GM21360 (cell line): ENCODE measurements around the gene PPFIA4.

Experiments used
- ATAC-seq: cut with Tn5 transposase; IDR thresholded peaks from one replicate; pipeline ENCODE4 v1.9.1; 2021; ENCODE audit warnings: mild to moderate bottlenecking, moderate library complexity; ENCODE audit not compliant: unreplicated experiment

Gene PPFIA4

DNA sequence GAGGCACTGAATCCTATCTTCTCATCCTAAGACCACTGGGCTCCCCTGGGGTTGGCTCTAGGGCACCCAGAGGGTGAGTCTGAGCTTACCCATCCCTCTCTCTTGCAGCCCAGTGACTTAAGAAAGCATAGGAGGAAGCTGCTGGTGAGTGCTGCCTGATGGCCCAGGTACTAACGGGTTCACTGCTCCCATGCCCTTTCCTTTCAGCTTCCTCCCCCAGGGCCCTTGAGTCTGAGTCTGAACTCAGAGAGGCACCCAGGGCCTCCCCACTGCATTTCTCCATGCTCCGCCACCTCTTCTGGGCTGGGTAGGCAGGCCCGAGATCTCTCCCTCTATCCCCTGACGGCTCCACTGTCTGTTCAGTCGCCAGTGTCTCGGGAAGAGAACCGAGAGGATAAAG, 29.7 kb downstream of the PPFIA4 start:
- no peak for ATAC-seq

DNA sequence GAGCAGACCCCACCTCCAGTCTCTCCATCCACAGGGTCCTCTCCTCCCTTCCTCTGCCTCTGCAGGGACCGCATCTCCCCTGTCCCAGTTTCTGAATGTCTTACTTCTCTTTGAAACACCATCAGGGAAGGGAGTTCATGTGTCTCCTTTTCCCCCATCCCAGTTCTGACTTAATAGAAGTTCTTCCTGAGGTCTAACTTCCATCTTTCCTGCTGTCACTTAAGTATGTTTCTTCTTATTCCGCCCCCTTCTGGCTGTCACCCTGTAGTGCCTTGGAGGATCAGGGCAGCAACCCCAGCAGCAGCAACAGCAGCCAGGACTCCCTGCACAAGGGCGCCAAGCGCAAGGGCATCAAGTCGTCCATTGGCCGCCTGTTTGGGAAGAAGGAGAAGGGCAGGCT, 30.2 kb downstream of the PPFIA4 start:
- no peak for ATAC-seq

DNA sequence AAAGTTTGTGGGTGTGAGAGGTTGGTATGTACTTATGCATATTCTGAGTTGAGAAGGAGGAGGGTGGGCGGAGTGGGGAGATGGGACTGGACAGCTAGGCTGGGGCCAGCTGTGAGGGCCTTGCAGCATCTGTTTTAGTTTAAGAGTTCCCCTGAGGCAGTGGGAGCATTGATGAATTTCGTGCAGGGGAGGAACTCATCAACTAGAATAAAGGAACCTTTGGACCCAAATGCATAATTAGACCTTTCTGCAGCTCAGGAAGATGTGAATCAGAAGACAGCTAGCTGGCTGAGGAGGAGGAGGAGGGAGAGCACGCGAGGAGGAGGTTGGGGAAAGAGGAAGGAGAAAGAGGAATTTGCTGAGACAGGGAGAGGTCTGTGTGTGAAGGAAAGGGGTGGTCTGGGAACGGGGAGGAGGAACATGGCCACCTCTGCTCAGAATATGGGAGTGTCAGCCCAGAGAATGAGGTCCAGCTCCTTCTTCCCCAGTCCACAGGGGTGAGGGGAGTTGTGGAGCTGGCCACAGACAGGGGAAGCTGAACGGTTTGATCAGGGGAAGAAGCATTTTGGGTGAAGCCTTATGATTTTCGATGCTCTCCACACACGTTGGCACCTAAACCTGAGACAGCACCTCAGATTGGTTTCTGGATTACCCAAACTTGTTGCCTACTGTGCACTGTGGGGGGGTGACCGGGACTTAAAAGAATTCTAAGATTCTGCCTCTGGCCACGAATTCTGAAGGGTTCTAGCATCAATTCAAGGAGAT, 31.8 kb downstream of the PPFIA4 start:
- ATAC-seq = no peak

DNA sequence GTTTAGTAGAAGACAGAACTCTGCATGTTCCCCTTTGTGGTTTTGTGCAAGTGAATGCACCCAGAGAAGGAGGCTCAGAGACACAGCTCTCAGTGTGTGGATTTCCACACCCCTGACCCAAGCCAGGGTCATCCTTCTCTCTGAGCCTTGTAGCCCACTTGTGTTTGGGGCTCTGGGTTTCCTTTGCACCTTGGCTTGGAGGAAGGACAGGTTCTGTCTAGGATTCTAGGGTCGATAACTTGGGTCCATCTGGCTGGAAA, 32.3 kb downstream of the PPFIA4 start:
- no peak for ATAC-seq

DNA sequence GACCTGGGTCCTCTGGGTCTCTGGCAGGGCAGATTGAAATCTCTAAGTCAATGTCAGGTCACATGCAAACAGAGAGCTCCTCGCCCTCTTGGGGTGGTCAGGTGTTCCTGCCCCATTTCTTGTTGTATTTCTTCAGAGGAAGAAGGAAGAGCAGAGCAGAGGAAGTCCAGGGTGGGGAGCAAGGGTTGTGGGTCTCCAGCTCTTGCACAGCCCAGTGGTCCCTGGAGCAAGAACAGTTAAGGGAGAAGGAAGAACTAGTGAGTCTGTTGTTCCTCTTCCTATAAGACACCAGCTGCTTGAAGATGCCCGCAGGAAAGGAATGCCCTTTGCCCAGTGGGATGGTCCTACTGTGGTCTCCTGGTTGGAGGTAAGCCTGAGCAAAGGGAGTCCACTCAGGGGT, 33.2 kb downstream of the PPFIA4 start:
- no peak for ATAC-seq

DNA sequence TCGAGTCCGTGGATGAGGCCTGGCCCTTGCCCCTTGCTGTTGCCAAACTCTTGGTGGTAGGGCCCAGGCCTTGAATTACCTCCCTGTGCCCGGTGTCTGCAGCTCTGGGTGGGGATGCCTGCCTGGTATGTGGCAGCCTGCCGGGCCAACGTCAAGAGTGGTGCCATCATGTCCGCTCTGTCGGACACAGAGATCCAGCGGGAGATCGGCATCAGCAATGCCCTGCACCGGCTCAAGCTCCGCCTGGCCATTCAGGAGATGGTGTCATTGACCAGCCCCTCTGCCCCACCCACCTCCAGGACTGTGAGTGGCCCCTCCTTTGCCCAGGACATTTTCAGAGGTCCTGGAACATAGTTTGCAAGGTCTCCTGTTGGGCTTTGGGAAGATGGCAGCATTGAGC, 33.8 kb downstream of the PPFIA4 start:
- ATAC-seq = no peak

DNA sequence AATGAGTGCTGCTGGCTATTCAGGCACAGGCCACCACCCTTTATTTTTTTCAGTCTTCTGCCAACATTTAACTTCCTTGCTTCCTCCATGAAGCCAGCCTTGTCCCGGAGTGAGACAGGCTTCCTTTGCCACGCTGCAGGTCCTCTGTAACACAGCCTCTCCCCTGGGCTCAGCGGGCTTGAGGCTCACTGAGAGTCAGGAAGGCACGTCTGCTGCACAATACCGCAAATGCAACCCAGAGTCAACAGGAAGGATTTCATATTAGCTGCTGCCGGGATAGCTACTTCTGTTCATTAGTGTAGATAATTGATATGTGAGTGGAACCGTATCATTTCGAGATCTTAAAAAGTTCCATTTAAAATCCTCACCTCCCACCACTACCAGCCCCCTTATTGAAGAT, 37.0 kb downstream of the PPFIA4 start:
- ATAC-seq = no peak

DNA sequence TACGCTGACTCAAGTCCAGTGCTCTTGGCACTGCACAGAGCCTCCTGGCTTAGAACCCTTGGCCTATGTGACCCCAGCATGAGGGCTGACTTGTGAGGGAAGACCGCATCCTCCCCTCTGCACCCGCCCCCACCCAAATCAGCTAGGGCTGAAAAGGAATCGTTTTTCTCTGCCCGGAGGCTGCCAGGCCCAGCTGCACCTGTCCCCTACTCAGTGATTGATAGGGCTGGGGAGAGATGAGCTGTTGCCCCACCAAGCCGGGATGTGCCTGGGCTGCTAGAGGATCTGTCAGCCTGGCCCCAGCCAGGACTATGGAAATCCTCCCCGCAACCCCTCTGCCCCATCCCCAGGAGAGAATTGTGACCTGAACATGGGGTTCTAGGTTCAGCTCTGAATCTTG, 38.9 kb downstream of the PPFIA4 start:
- no peak for ATAC-seq

DNA sequence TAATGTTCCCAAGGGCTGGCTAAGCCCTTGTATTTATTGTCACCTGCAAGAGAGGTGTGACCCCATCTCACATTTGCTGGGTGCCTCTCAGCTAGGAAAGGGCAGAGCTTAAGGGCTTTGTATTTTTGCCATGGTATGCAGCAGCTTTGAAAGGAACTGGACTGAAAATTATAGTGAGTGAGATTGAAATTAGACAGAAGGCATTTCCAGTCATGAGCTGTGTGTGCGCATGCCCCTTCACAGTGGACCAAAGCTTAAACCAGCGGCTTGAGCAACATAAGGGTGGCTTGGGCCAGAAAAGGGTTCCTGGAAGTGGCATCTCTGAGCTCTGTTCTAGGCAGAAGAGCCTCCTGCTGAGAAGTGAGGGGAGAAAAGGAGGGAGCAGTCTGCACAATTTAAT, 39.7 kb downstream of the PPFIA4 start:
- ATAC-seq = no peak

DNA sequence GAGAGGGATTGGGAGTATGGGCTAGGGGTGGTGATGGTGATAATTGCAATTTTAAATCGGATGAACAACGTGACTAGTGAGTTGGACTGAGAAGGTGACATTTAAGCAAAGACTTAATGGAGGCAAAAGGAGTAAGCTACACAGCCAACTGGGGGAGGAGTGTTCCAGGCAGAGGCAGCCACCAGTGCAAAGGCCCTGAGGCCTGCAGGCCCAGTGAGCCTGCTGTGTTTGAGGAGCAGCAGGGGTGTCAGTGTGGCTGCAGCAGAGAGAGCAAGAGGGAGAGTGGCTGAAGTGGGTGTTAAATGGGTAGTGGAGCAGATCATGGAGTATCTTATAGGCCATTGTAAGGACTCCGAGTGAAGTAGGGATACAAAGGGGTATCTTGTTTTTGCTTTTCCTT, 40.7 kb downstream of the PPFIA4 start:
- no peak for ATAC-seq

DNA sequence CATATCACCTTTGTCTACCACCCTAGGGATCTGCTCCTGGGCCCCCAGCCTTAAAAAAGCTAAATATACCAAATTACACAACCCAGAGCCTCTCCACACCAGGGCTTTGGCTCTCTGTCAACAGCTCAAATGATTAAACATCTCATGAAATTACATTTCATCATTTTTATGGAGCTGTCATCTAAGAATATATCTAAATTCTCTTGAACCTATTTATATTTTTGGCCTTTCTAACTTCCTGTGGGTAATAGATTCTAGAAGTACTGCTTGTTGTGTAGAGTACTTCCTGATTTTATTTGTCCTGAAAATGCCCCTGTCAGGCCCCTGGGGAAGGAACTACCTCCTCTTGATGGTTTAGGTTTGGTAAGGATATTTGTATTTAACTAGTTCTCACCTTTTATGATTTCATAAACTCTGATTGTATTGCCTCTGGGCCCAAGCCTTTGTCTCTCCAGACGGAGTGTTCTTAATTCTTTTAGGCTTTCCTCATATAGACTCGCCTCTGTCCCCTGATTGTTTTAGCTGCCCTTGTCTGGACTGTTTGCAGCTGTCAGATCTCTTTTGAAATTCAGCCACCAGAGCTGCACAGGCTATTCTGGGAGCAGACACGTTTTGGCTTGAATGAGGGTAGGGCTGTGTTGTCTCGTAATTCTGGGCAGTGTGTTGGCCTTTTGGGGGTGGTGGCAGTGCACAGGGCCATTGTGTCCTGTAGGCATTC, 42.9 kb downstream of the PPFIA4 start:
- no peak for ATAC-seq

DNA sequence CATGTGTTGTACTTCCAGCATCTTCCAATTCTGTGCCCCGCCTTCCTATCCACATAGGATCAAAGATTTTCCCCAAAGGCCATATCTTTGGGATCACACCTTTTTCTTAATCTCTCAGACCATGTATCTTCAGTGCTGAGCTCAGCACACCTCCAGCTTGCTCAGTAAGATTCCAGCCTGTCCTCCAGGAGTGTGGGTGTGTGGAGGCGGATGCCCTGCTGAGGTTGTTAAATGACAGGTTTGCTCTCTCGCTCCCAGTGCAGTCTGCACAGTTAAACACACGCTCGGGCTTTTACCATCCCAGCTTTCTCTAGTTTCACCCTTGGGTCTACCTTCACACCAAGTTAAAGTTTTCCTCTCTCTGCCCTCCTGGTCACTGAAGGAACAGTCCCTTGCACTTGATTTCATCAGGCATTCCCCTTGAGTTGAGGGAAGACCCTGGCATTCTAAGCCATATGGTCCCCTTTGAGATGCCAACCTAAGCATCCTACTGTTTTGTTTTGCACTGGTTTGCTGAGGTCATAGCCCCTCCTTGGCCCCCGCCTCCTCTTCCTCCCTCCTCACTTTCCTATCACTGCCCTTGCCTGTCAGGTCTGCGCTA, 45.8 kb downstream of the PPFIA4 start:
- no peak for ATAC-seq

DNA sequence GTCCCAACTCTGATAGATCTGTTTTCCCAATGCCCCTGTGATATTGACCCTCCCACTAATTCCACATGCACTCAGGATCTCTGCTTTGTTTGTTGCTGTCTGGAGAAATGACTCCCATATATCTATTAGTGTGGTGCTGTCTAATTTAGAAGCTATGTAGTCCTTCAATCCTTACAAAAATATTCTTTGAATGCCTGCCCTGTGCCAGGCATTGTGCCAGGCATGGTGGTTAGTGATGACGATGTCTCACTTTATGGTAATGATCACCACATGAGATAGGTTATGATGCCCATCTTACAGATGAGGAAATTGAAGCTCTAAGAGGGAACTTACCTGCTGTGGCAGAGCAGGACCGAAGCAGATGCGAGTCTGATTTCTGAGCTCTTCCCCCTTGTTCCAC, 46.6 kb downstream of the PPFIA4 start:
- no peak for ATAC-seq

DNA sequence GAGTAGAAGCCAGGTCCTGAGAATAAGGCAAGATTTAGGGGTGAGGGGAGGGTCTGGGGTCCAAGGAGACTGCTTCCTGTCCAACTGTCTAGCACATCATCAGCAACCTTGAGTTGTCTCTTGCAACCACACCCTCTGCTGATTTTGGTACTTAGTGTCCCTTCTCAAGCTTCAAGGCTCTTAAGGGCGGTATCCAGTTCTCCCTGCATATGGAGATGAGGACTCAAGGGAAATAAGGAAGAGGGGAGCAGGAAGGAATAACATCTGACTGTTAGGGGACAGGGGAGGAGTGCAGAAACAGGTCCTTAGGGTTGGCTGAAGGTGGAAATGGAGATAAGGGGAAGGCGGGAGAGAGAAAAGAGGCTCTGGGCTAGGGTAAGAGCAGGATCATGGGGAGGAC, 47.2 kb downstream of the PPFIA4 start:
- no peak for ATAC-seq

DNA sequence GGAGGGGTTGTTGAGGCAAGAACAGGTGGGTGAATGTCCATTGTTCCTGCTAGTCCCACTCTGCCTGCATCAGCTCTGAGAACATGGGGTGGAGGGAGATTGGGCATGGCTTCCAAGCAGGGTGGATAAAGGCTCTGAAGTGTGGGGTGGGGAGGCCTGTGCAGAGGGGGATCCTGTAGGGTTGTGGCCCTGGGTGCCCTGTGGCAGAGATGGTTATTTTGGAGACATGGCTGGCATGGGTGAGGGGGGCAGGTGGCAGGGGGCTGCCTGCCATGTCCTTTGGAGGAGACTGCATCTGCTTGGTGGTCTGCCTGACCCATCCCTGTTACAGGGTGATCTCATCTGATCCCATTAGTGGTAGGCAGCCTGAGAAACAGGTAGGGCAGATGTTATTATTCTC, 48.3 kb downstream of the PPFIA4 start:
- ATAC-seq = no peak

DNA sequence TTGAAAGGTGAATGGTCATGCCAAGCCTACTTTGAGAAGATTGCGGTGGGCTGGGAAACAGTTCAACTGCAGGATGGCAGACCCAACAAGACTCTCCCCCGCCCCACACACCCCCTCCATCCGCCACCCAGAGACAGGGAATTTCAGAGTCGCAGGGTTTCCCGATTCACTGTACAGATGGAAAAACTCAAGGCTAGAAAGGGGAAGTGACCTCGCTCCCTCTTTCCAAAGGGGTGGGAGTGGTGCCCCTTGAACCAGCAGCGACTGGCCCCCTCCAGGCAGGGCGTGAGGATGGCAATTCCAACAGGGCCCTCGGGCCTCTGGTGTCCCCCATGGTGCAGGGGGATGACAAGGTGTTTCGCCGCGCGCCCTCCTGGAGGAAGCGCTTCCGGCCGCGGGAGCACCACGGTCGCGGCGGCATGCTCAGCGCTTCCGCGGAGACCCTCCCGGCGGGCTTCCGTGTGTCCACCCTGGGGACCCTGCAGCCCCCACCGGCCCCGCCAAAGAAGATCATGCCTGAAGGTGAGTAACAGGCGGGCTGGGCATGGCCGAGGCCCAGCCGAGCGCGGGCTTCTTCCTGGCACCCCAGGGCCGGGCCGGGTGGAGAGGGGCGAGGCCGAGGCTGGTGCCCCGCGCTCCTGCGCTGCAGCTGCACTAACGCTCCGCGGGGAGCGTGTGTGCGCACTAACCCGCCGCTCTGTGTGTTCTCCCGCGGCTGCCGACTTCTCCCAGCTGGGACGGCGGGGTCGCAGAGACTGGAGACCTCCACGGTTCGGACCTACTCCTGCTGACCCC, 49.1 kb downstream of the PPFIA4 start:
- no peak for ATAC-seq

DNA sequence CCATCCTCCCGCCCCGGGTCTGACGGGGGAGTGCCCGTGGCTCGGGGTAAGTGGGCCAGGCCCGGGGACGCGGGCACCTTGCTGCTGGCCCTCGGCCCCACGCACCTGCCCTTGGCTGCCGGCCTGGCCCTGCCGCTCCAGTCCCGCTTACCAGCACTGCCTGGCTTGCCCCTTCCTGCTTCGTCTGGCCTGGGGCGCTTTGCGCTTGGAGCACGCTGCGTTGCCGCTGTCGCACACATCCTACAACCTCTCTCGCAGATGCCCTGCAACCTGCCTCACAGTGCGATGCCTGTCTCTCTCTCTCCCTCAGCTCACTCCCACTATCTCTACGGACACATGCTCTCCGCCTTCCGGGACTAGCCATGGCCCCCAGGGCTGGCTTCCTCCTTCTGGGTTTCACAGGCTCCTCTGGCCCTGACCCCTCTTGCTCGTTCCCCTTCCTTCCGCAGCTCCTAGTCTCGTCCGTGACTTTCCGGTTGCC, 49.8 kb downstream of the PPFIA4 start:
- ATAC-seq = no peak

DNA sequence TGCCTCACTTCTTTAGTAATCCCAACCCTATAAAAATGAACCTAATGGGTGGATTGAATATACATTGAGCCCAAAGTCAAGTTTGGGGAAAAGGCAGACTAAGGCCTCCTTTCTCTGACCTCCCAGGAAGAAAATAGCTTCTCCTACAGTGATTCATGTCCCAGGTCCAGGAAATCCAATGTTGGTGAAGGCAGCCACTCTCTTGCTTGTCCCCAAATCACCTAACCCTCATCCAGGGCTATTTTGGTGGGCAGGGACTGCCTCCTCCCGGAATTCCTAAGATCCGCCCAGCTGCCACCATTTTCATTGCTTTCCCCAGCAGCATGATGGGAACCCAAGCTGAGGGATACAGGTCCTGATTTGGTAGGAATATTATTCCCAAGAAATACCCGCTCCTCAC, 51.1 kb downstream of the PPFIA4 start:
- ATAC-seq = no peak

DNA sequence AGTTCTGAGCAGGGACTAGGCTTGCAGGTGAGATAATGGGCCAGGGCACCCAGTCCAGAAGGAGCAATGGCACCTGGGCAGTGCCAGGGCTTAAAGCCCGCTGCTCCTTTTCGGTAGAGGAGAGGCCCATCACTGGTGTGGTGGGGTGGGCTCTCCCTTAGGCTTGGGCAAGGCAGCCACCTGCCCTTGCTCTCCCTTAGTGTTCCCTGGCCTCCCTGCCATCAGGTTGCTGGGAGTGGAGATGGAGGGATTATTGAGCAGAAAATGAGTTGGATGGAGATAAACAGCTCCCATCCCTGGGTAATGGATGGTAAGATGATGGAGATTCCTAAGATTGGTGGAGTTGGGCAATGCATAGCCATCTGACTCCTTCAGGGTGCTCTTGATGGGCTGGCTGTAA, 51.7 kb downstream of the PPFIA4 start:
- no peak for ATAC-seq

DNA sequence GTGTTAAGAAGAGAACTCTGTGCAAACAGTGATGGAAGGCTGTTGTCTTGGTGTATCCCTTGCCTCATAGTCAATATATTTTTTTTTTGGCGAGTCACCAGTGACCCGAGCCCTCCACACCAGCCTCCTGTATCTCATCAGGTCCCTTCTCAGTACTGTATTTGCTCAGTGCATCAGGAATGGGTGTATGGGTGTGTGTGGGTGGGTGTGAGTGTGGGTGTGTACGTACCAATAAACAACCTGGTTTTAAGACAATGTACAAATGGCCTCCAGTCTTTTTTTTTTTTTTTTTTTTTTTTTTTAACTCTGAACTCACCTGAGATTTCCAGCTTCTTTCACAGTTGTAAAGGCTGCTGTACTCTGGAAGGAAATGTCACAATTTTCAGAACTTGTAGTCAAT, 52.2 kb downstream of the PPFIA4 start:
- ATAC-seq = no peak

DNA sequence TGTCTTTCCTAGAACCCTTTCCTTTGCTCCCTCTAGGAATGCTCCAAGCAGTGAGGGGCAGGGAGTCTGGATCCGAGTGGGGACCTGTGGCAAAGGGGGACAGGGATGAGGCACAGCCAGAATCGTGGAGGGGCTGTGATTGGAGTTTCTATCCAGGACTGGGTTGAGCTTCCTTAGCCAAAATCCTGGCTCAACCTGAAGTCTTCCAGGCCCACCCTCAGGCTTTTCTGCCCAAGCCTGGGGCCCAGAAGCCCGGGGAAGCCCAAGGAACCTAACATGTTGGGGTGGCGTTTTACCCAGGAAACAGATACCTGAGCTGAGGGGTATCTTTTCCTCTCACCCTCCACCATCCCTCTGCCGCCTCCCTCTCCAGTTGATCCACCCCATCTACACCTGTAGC, 54.2 kb downstream of the PPFIA4 start:
- ATAC-seq = no peak
